Measurements from ENCODE around the gene NXPE4.
A peak's percentile ranks its signal among the peaks of the same experiment; 100 is the strongest.

GRCh38 chr11:114586797-114587196 lies 8.8 kb downstream of the NXPE4 start:
- TF ChIP-seq, protein P1, sequence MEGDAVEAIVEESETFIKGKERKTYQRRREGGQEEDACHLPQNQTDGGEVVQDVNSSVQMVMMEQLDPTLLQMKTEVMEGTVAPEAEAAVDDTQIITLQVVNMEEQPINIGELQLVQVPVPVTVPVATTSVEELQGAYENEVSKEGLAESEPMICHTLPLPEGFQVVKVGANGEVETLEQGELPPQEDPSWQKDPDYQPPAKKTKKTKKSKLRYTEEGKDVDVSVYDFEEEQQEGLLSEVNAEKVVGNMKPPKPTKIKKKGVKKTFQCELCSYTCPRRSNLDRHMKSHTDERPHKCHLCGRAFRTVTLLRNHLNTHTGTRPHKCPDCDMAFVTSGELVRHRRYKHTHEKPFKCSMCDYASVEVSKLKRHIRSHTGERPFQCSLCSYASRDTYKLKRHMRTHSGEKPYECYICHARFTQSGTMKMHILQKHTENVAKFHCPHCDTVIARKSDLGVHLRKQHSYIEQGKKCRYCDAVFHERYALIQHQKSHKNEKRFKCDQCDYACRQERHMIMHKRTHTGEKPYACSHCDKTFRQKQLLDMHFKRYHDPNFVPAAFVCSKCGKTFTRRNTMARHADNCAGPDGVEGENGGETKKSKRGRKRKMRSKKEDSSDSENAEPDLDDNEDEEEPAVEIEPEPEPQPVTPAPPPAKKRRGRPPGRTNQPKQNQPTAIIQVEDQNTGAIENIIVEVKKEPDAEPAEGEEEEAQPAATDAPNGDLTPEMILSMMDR (IDR thresholded peaks at IDR 0.05; ENCODE audit: low read length): peak; percentile 21
- no peak for TF ChIP-seq EZH2phosphoT487 (IDR thresholded peaks at IDR 0.05; ENCODE audit: low read length)
